ENCODE measurements around the gene PRKCH.

The PRKCH gene

DNA sequence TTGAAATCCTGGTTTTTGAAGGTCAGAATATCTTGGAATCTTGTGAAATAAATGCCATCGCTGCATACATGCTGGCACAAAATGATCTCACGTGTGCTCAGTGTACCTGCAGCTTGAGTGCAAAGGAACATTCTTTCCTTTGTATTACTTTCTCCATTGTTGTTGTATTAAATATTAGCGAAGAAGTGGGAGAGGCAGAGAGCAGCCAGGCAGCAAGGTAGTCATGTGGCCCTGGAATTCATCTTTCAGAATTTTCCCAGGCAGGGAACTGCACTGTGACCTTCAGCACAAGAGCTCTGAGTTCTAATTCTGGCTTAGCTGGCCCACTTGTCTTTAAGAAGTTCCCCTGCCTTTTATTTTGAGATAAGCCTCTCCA lies 145.5 kb downstream of the PRKCH start:
- H3K4me3 Mint-ChIP-seq = no peak overlapping the region
- no peaks in the 10 kb centered on the region for H3K9me3 Mint-ChIP-seq
- no peak for ATAC-seq (ENCODE audit: low read depth)
- no peaks in the 10 kb centered on the region for H3K27me3 Mint-ChIP-seq
- H3K4me1 Mint-ChIP-seq = peaks cover 24% of the 10 kb centered on the region
- H3K36me3 Mint-ChIP-seq = no peaks in the 10 kb centered on the region
- H3K27ac Mint-ChIP-seq = no peak overlapping the region
- no peak for DNase-seq (ENCODE audit: low spot score in 2 of 2)

DNA sequence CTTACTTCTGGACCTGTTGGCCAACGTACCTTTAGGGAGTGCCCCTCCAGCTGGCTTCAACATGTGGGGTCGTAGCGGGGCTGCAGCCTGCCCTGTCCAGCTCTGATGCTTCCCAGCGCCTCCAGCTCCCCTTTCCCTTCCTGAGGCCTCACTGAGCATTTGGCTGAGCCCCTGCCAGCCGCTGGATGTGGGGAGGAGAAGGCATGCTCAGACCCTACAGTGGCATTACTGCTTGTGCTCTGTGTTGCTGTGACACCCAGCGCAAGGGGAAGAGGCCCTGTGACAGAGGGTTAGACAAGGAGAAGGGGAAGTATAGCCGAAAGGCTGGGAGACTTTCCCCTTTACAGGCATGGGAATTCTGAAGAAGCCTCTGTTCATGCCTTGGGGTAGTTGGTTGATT lies 145.9 kb downstream of the PRKCH start:
- Mint-ChIP-seq H3K4me3 (no peak overlapping the region), H3K36me3 (no peaks in the 10 kb centered on the region), H3K27ac (peak overlapping the region; percentile 59), H3K27me3 (no peaks in the 10 kb centered on the region), H3K9me3 (no peaks in the 10 kb centered on the region), H3K4me1 (peaks cover 22% of the 10 kb centered on the region)
- DNase-seq (ENCODE audit: low spot score in 2 of 2) (no peak), ATAC-seq (ENCODE audit: low read depth) (no peak)

DNA sequence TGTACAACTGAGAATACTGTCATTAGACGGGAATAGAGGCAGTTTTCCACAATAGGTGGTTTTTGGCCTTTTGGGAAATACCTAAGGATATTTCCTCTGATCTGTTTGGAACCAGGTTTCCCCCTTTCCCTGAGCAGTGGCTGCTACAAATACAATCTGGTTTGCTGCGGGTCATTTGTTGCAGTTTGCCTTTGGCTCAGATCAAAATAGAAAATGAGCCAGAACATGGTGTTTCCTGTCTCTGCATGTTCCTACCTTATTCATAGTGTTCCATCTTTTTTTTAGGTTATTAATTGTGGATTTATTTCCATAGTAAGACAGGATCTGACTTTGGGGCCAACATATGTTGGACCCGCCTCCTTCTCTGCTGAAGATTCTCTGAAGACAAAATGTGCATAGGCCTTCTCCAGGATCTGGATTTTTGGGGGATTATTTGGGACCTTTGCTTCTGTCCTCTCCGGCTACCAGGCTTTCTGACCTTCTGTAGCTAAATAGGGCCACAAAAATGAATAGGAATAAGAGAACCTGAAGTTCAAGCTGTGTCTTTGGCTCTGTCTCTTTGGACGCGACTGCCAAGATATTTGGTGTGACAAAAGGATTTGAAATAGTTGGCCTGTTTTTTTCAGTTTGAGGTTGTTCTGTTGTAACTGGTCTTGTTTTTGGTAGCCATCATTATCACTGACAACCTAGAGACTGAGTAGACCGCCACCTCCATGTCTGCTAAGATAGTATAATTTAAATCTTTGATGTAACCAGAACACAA lies 146.9 kb downstream of the PRKCH start:
- H3K4me1 Mint-ChIP-seq = peaks cover 30% of the 10 kb centered on the region
- H3K27ac Mint-ChIP-seq = peak overlapping the region; percentile 51
- H3K9me3 Mint-ChIP-seq = no peaks in the 10 kb centered on the region
- no peaks in the 10 kb centered on the region for H3K27me3 Mint-ChIP-seq
- ATAC-seq (ENCODE audit: low read depth) = no peak
- no peaks in the 10 kb centered on the region for H3K36me3 Mint-ChIP-seq
- H3K4me3 Mint-ChIP-seq = no peak overlapping the region
- DNase-seq (ENCODE audit: low spot score in 2 of 2) = no peak

DNA sequence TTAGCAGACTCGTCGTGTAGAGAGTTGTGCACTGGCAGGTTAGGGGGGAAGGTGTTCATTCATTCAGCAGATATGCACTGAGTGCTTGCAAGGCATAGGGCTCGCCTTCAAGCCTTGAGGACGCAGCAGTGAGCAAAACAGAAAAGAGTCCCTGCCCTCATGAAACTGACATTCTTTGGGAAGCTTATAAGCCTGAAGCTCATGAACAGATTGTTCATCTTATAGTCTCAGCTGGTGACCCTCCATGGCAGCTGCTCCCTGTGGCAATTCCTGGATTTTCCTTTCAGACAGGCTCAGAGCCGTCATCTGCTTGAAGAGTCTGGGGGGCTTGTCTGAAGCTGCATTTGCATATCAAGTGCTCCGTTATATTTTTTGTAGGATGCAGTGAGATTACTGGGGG lies 148.4 kb downstream of the PRKCH start:
- Mint-ChIP-seq H3K9me3 (no peaks in the 10 kb centered on the region), H3K27me3 (no peaks in the 10 kb centered on the region), H3K4me3 (no peak overlapping the region), H3K27ac (no peak overlapping the region), H3K4me1 (peaks cover 33% of the 10 kb centered on the region), H3K36me3 (no peaks in the 10 kb centered on the region)
- no peak for ATAC-seq (ENCODE audit: low read depth)
- DNase-seq (ENCODE audit: low spot score in 2 of 2) = no peak

DNA sequence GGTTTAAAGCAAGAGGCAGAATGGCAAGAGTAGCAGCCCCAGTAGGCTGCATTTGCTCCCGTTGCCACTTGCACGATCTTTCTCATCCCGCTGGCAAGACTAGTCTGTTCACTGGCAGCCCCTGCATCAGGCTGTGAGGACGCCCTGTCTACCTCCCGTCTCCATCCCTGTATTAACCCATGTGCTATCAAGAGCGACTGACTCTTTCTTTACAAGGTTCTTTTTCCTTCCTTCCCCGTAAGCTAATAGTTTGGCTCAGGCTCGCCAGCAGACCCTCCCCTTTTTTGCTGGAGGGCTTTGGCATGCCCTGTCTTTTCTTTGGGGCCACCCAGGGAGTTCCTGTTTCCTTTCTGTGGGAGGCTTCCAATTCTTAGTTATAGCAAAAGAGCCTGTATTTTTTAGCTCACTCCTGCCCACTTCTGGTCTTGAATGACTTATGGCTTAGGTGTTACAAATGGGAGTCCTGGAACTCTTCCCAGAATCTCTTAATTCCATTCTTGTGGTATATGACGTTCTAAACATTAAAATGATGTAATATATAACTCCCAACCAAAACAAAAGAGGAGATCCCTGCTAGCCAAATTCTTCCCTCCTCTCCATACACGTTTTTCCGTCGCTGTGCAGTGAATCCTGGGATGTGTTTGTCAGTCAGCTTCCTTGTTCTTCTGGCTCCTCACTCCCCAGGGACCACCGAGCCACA lies 149.0 kb downstream of the PRKCH start:
- H3K9me3 Mint-ChIP-seq = no peaks in the 10 kb centered on the region
- H3K4me3 Mint-ChIP-seq = peak overlapping the region; percentile 92
- DNase-seq (ENCODE audit: low spot score in 2 of 2) (no peak), ATAC-seq (ENCODE audit: low read depth) (no peak)
- peaks cover 35% of the 10 kb centered on the region for H3K4me1 Mint-ChIP-seq
- H3K27me3 Mint-ChIP-seq = no peaks in the 10 kb centered on the region
- H3K36me3 Mint-ChIP-seq = no peaks in the 10 kb centered on the region
- peak overlapping the region; percentile 95 for H3K27ac Mint-ChIP-seq

DNA sequence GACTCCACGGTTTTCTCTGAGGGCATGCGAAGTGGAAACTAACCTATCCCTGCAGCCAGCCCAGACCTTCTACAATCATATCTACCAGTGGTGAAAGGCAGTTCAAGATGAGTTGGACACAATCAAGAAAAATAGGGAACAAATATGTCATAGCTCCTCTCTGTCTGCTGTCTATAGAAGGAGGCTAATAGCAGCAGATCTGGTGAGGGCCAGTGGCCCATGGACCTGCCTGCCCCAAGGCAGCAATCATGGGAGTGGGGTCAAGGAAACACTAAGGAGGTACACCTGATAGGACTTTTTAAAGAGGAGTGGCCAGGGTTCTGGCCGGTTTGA lies 149.5 kb downstream of the PRKCH start:
- H3K9me3 Mint-ChIP-seq = no peaks in the 10 kb centered on the region
- peak overlapping the region; percentile 95 for H3K27ac Mint-ChIP-seq
- H3K27me3 Mint-ChIP-seq = no peaks in the 10 kb centered on the region
- H3K36me3 Mint-ChIP-seq = no peaks in the 10 kb centered on the region
- H3K4me3 Mint-ChIP-seq = peak overlapping the region; percentile 92
- DNase-seq (ENCODE audit: low spot score in 2 of 2) = no peak
- ATAC-seq (ENCODE audit: low read depth) = no peak
- H3K4me1 Mint-ChIP-seq = peaks cover 35% of the 10 kb centered on the region

DNA sequence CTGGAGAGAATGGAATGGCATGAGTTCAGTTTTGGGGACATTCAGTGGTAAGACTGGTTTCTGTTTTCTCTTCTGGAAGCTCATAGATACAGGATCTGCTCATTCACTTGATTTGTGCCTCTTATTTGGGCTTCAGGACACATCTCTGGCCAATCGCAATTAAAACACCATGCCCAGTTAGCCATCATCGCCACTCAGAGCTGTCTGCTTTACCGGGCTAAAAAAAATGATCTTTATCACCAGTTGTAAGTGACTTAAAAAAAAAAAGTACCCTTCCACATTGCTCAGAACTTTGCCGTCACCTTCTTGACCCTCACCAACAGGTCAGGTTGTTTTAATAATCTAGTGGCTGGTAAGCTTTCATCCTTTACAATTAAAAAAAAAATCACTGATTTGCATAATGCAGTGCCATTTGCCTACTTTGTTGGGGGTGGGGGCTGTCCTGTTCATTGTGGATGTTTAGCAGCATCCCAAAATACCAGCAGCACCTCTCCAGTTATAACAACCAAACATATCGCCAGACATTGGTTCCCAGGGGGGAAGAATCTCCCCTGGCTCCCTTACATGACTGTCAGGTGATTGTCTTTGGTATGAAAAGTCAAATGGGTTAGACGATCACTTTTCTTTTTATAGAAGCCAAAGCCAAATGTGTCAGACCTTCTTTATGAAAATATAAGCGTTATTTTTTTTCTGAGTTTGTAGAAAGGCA lies 150.1 kb downstream of the PRKCH start:
- H3K27ac Mint-ChIP-seq = peak overlapping the region; percentile 95
- DNase-seq (ENCODE audit: low spot score in 2 of 2) = no peak

DNA sequence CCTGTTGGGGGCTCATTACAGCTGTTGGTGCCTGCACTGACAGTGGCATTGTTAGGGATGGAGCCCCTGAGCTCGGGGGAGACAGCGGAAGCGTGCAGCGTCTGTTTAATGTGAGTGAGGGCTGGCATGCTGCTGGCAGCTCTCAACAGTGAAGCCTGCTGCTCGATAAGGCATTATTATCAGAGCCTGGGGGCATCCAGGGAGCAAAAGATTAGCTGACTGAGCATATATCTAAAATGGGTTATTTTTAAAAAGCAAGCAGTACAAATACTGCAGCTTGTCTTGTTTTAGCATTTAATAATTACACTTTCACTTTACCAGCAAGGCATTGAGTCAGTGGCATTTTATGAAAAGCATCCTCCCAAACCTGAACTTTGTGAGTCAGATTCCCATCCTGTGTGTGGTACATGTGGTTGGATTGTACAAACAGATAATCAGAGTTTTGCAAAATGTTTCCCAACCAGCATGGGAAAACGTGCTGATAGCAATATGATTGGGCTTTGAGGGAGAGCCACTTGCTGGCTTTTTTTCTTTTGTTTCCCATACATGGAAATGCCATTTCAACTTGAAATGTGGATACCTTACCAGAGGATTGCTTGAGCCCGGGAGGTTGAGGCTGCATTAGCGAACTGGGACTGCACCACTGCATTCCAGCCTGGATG lies 150.8 kb downstream of the PRKCH start:
- Mint-ChIP-seq H3K4me3 (peak overlapping the region; percentile 92), H3K9me3 (no peaks in the 10 kb centered on the region), H3K36me3 (no peaks in the 10 kb centered on the region), H3K27me3 (no peaks in the 10 kb centered on the region), H3K4me1 (peaks cover 45% of the 10 kb centered on the region), H3K27ac (peak overlapping the region; percentile 95)
- DNase-seq (ENCODE audit: low spot score in 2 of 2) (no peak), ATAC-seq (ENCODE audit: low read depth) (peak; percentile 20)

More for the DNA sequence above, 150.1 kb downstream of the PRKCH start:
- no peaks in the 10 kb centered on the region for H3K9me3 Mint-ChIP-seq
- H3K36me3 Mint-ChIP-seq = no peaks in the 10 kb centered on the region
- H3K4me3 Mint-ChIP-seq = peak overlapping the region; percentile 92
- no peaks in the 10 kb centered on the region for H3K27me3 Mint-ChIP-seq
- ATAC-seq (ENCODE audit: low read depth) = peak; percentile 40
- H3K4me1 Mint-ChIP-seq = peaks cover 39% of the 10 kb centered on the region

DNA sequence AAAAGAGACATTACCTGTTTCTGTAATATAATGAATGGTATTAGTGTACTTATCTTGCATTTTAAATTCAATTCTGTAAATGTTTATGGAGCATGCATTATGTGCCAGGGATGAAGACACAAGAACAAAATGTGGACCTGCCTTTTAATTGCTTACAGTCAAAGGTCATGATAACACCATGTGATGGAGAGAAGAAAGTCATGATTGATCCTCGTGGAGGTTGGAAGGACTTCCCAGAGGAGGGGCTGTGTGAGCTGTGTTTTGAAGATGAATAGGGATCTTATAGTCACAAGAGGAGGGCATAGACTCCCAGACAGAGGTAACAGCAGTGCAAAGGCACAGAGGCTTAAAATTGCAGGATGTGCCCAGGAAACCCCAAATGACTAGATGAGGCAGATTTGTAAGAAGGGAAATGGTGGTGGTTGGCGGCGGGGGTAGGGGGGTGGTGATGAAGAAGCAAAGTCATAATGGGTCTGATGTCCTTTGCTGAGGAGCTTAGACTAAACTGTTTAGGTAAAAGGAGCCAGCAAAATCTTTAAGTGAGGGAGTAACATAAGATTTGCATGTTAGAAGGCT lies 151.5 kb downstream of the PRKCH start:
- no peak for DNase-seq (ENCODE audit: low spot score in 2 of 2)
- Mint-ChIP-seq H3K4me1 (peaks cover 48% of the 10 kb centered on the region), H3K36me3 (no peaks in the 10 kb centered on the region), H3K4me3 (peak overlapping the region; percentile 92), H3K27ac (peak overlapping the region; percentile 68), H3K9me3 (no peaks in the 10 kb centered on the region), H3K27me3 (no peaks in the 10 kb centered on the region)
- ATAC-seq (ENCODE audit: low read depth) = no peak

DNA sequence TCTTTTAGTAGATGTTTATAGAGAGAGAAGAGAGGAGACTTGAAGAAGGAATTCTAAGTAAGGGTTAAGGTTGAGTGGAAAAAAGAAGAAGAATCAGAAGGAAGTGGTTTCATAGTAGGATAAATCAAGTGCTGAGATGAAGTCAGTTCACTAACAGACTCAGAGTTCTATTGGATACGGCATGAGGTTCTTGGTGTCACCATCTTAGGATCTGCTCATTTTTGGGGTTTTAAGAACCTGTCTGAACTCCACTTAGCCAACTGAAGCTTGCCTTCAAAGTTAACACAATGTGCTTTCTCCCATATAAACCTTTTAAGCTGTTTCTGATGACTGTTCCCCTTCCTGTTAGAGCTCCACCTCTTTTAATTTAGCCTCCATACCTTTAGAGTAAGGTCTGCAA lies 152.6 kb downstream of the PRKCH start:
- no peaks in the 10 kb centered on the region for H3K9me3 Mint-ChIP-seq
- H3K27me3 Mint-ChIP-seq = no peaks in the 10 kb centered on the region
- no peaks in the 10 kb centered on the region for H3K36me3 Mint-ChIP-seq
- H3K4me1 Mint-ChIP-seq = peaks cover 55% of the 10 kb centered on the region
- H3K27ac Mint-ChIP-seq = peak overlapping the region; percentile 68
- H3K4me3 Mint-ChIP-seq = no peak overlapping the region
- DNase-seq (ENCODE audit: low spot score in 2 of 2) = no peak
- ATAC-seq (ENCODE audit: low read depth) = no peak

DNA sequence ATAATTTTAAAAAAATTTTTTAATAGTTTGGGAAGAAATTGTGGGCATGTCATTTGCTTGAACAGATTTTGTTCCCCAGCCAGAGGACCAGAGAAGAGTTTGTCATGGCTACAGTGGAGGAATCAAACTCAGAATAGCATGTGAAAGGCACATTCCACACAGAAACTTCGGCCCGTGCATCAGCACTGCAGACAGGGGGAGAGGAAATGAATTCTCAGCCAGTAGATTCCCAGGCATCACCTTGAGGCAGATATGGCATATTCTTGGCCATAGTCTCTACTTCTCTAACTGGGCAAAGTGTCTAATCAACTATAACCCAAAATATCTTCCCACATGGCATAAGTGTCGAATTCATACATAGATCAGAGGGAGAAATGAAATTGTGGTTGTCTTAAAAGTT lies 153.3 kb downstream of the PRKCH start:
- no peak for ATAC-seq (ENCODE audit: low read depth)
- H3K4me3 Mint-ChIP-seq = no peak overlapping the region
- peak overlapping the region; percentile 68 for H3K27ac Mint-ChIP-seq
- DNase-seq (ENCODE audit: low spot score in 2 of 2) = no peak
- no peaks in the 10 kb centered on the region for H3K36me3 Mint-ChIP-seq
- H3K27me3 Mint-ChIP-seq = no peaks in the 10 kb centered on the region
- no peaks in the 10 kb centered on the region for H3K9me3 Mint-ChIP-seq
- peaks cover 61% of the 10 kb centered on the region for H3K4me1 Mint-ChIP-seq

DNA sequence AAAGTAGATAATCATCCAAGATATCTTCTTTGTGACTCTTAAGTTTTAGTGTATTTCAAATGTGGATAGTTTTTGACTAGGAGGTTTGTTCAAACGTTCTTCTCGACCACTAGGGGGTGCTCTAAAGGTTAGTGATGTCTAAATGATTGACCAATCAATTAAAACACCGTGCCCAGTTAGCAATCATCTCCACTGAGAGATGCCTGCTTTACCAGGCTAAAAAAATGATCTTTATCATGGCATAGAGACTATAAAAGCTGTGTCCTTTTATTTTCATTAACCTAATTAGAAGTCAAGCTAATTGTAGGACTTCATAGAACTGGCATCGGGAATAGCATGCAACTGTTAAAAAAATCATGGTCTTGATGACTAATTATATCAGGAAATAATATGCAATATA lies 153.9 kb downstream of the PRKCH start:
- no peak overlapping the region for H3K4me3 Mint-ChIP-seq
- no peaks in the 10 kb centered on the region for H3K27me3 Mint-ChIP-seq
- H3K36me3 Mint-ChIP-seq = no peaks in the 10 kb centered on the region
- H3K9me3 Mint-ChIP-seq = no peaks in the 10 kb centered on the region
- H3K4me1 Mint-ChIP-seq = peaks cover 61% of the 10 kb centered on the region
- peak overlapping the region; percentile 68 for H3K27ac Mint-ChIP-seq
- ATAC-seq (ENCODE audit: low read depth) = no peak
- peak in 1 of 2 donors; percentile 59 for DNase-seq (ENCODE audit: low spot score in 2 of 2)

DNA sequence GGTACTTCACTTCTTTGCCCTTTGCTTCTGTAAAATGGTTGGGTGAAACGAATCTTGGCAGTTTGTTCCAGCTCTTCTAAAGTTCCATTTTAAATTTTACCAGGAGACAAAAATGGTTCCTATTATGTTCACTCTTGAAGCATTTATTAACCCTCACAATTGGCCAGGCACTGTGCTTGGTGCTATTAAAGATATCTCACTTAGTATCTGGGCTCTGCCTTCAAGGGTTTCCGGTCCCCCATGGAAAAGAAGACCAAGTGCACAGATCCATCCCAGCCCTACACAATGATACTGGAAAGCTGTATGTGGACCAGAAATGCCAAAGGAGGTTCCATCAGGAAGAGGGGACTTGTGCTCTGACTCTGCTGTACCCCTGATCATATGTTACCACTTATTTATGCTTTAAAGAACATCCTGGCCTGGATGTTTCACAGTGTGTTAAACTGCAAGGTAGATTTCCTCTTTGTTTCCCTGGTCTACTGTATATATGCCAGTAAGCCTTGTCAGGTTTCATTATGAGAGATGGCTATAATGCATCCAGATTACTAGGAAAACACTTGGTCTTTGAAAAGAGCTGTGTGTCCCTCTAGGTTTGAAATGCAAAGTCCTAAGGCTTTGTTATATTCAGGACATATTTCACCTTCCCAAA lies 154.8 kb downstream of the PRKCH start:
- H3K4me1 Mint-ChIP-seq = peaks cover 58% of the 10 kb centered on the region
- DNase-seq (ENCODE audit: low spot score in 2 of 2) (no peak), ATAC-seq (ENCODE audit: low read depth) (peak; percentile 1)
- no peaks in the 10 kb centered on the region for H3K9me3 Mint-ChIP-seq
- H3K27ac Mint-ChIP-seq = peak overlapping the region; percentile 98
- no peaks in the 10 kb centered on the region for H3K27me3 Mint-ChIP-seq
- no peaks in the 10 kb centered on the region for H3K36me3 Mint-ChIP-seq
- peak overlapping the region; percentile 19 for H3K4me3 Mint-ChIP-seq

Data from memory B cell (primary cell).